HEK293 (cell line): ENCODE data around the gene GANAB.

Experiments
- CTCF ChIP-seq: fragments of 450-650 bp; formaldehyde crosslinking; IDR thresholded peaks from 2 replicates; pipeline ENCODE4 v1.5.1; 2016; ENCODE audit warnings: missing biosample characterization, missing genetic modification characterization
- TRIM28 ChIP-seq: IDR thresholded peaks from 2 replicates; pipeline ENCODE4 v1.6.1; 2011; ENCODE audit warnings: low read length, control low read depth, borderline replicate concordance

- no peak for TF ChIP-seq CTCF
- no peak for TF ChIP-seq TRIM28
Observed at GRCh38 chr11:62677156-62677555, 30.7 kb upstream of the GANAB start.
